ENCODE measurements around the gene CCDC120.

Gene CCDC120

GRCh38 chrX:49058794-49059193, at the start of gene CCDC120:
TSS of gene CCDC120 (plus strand) at chrX:49058999. CDS start at chrX:49062042, 3,043 bp downstream.
- no peak for DNase-seq (ENCODE audit: low read depth in 3 of 3)

- no peak for DNase-seq (ENCODE audit: low read depth in 3 of 3)
Measured at GRCh38 chrX:49019050-49019449, 39.7 kb upstream of the CCDC120 start.

GRCh38 chrX:49019599-49020249, 39.1 kb upstream of the CCDC120 start:
- DNase-seq (ENCODE audit: low read depth in 3 of 3) = no peak

GRCh38 chrX:49029876-49030275, 28.9 kb upstream of the CCDC120 start:
- no peak for DNase-seq (ENCODE audit: low read depth in 3 of 3)

- DNase-seq (ENCODE audit: low read depth in 3 of 3) = no peak
Measured at GRCh38 chrX:49030283-49030682, 28.5 kb upstream of the CCDC120 start.

GRCh38 chrX:49037883-49038475, 20.8 kb upstream of the CCDC120 start:
- no peak for DNase-seq (ENCODE audit: low read depth in 3 of 3)

GRCh38 chrX:49039598-49040375, 19.0 kb upstream of the CCDC120 start:
- DNase-seq (ENCODE audit: low read depth in 3 of 3) = peak; percentile 11 to 32 (median 23)

- DNase-seq (ENCODE audit: low read depth in 3 of 3) = no peak
Measured at GRCh38 chrX:49040376-49040955, 18.3 kb upstream of the CCDC120 start.

GRCh38 chrX:49041744-49042580, 16.8 kb upstream of the CCDC120 start:
- no peak for DNase-seq (ENCODE audit: low read depth in 3 of 3)

- DNase-seq (ENCODE audit: low read depth in 3 of 3) = no peak
Measured at GRCh38 chrX:49042581-49043219, 16.1 kb upstream of the CCDC120 start.

- DNase-seq (ENCODE audit: low read depth in 3 of 3) = peak; percentile 71 to 89 (median 89)
Measured at GRCh38 chrX:49043220-49043986, 15.4 kb upstream of the CCDC120 start, which contains the start of gene TFE3. TSS of gene TFE3 (minus strand) at chrX:49043357. CDS start at chrX:49043226, 131 bp downstream.

- DNase-seq (ENCODE audit: low read depth in 3 of 3) = no peak
Measured at GRCh38 chrX:49043987-49044281, 14.9 kb upstream of the CCDC120 start.

GRCh38 chrX:49053223-49054072, 5.4 kb upstream of the CCDC120 start:
- peak; percentile 30 to 36 (median 35) for DNase-seq (ENCODE audit: low read depth in 3 of 3)

- DNase-seq (ENCODE audit: low read depth in 3 of 3) = no peak
Measured at GRCh38 chrX:49054073-49054762, 4.6 kb upstream of the CCDC120 start.

- DNase-seq (ENCODE audit: low read depth in 3 of 3) = no peak
Measured at GRCh38 chrX:49059201-49059600, 402 bp downstream of the CCDC120 start.

- no peak for DNase-seq (ENCODE audit: low read depth in 3 of 3)
Measured at GRCh38 chrX:49059681-49060085, 884 bp downstream of the CCDC120 start.

- no peak for DNase-seq (ENCODE audit: low read depth in 3 of 3)
Measured at GRCh38 chrX:49060914-49061313, 2.1 kb downstream of the CCDC120 start.

GRCh38 chrX:49061490-49061889, 2.7 kb downstream of the CCDC120 start:
- DNase-seq (ENCODE audit: low read depth in 3 of 3) = no peak

GRCh38 chrX:49061916-49062315, 3.1 kb downstream of the CCDC120 start:
- no peak for DNase-seq (ENCODE audit: low read depth in 3 of 3)
